Stomach (tissue), 9 donors: ENCODE results near the gene TUBA1B. TPM values are rescaled to one million over a fixed set of nuclear protein-coding genes. Genes with fewer than 3 reads are reported as not detected.

Experiments
- DNase-seq, 2 donors: peaks; one replicate each; pipeline versions ENCODE4 v3.0.0 to v3.0.0-alpha.2; 2013 to 2019
- H3K27ac ChIP-seq, 5 donors: fragments of 200-600 bp in 4 of 5; sonication (generic) in 4 of 5; one replicate each; pipeline ENCODE4 v1.5.1; 2013 to 2019; ENCODE audit warnings: mild to moderate bottlenecking in 1 of 5, moderate library complexity in 1 of 5
- H3K27me3 ChIP-seq, 3 donors: fragments of 200-600 bp; sonication (generic); one replicate each; pipeline ENCODE4 v1.5.1; 2017 to 2019; ENCODE audit warnings: mixed run types in 1 of 3
- H3K36me3 ChIP-seq, 4 donors: fragments of 200-600 bp; sonication (generic); 1 replicate in 3 of 4; 2 replicates in 1 of 4; pipeline ENCODE4 v1.5.1; 2016 to 2019
- H3K4me1 ChIP-seq, 4 donors: fragments of 200-600 bp; sonication (generic); one replicate each; pipeline ENCODE4 v1.5.1; 2016 to 2019
- H3K4me3 ChIP-seq, 4 donors: fragments of 200-600 bp; sonication (generic) in 3 of 4; one replicate each; pipeline ENCODE4 v1.5.1; 2016 to 2019; ENCODE audit warnings: mild to moderate bottlenecking in 1 of 4
- H3K9me3 ChIP-seq, 4 donors: fragments of 200-600 bp; sonication (generic); one replicate each; pipeline ENCODE4 v1.5.1; 2016 to 2019
- CTCF ChIP-seq, 7 experiments: fragments of 450-650 bp in 4 of 7; fragments of 200-600 bp in 3 of 7; sonication (generic) in 3 of 7; IDR thresholded peaks; one replicate each; pipeline ENCODE4 v1.5.1; 2016 to 2019; ENCODE audit warnings: antibody characterized with exemption in 7 of 7, control low read depth in 2 of 7, mild to moderate bottlenecking in 1 of 7
- EP300 ChIP-seq: sonication (generic); formaldehyde crosslinking; IDR thresholded peaks from one replicate; pipeline ENCODE4 v1.6.1; 2017; ENCODE audit warnings: antibody characterized with exemption
- POLR2A ChIP-seq, 4 donors: fragments of 450-650 bp; IDR thresholded peaks; one replicate each; pipeline ENCODE4 v1.6.1; 2016; ENCODE audit warnings: antibody characterized with exemption in 4 of 4, control low read depth in 2 of 4, mild to moderate bottlenecking in 1 of 4, moderate library complexity in 1 of 4
- POLR2AphosphoS5 ChIP-seq, 3 donors: sonication (generic); formaldehyde crosslinking; IDR thresholded peaks; one replicate each; pipeline ENCODE4 v1.6.1; 2016; ENCODE audit warnings: antibody characterized with exemption in 3 of 3
- WGBS, 5 donors: extraction: QIAGEN DNeasy Blood & Tissue Kit in 3 of 5; methylation state at CpG; one replicate each; pipeline versions ENCODE4 v1.1.5 to v1.1.7; 2013 to 2018; 5-methylcytosine and 5-hydroxymethylcytosine counted together
- intact Hi-C: fragments of 100-400 bp; cut with DNase I; formaldehyde crosslinking; loops from one replicate; pipeline ENCODE4 v1.15.1; 2023; ENCODE audit warnings: low total_unique reads
- polyA plus RNA-seq, 3 donors: library from polyadenylated mRNA; stranded (reverse); fragments of 200-250 nt; gene quantifications; one replicate each; pipeline ENCODE4 v1.2.3, GENCODE V29; 2013
- small RNA-seq, 4 donors: library from RNA; depleted of rRNA; stranded (forward); fragments of <200 nt; gene quantifications; one replicate each; pipeline ENCODE3, GENCODE V24; 2016
- total RNA-seq, 5 donors: library from RNA; depleted of rRNA; stranded (reverse); fragments of >200 nt; gene quantifications; one replicate each; pipeline versions ENCODE4 v1.1.0 to v1.2.3, GENCODE V29; 2014 to 2016
- donor health status: healthy with polysubstance abuse.
- donor health status: Bipolar disorder and iron deficiency.
- donor health status: healthy.

TUBA1B gene
- total and polyA plus RNA-seq, 8 donors, result 205 to 710 (median 390) TPM

- no peaks in the 10 kb centered on the region for H3K36me3 ChIP-seq
- intact Hi-C loops, result no loop called here
- DNase-seq, result no peak
- no peak overlapping the region for H3K4me3 ChIP-seq
- H3K27ac ChIP-seq, result no peak overlapping the region
- no peaks in the 10 kb centered on the region for H3K4me1 ChIP-seq
- TF ChIP-seq CTCF (IDR thresholded peaks at IDR 0.05), result no peak
- TF ChIP-seq POLR2AphosphoS5 (IDR thresholded peaks at IDR 0.05), result no peak
- TF ChIP-seq EP300, result no peak
- no peak for TF ChIP-seq POLR2A (IDR thresholded peaks at IDR 0.05)
- no peaks in the 10 kb centered on the region for H3K27me3 ChIP-seq
- WGBS, 5 donors, result 47 to 76% (median 64%) methylated on average over 1 of the region's 1 CpG
- H3K9me3 ChIP-seq, result no peaks in the 10 kb centered on the region
Observed at GRCh38 chr12:49079793-49080192, 51.4 kb downstream of the TUBA1B start.

Small RNA genes within 50 kb of the gene (small RNA-seq; reads per million reads assigned to genes)
- 0 reads per million in 4 donors for gene RF00019

Other genes with a start within 250 kb of the TUBA1B start
- 10 to 100 TPM in 3 of 5 donors, 1 to 10 TPM in 2; 7.6 to 53.6 (median 16.0) TPM for gene FKBP11, start 205.9 kb downstream of the TUBA1B start, total RNA-seq
- 10 to 100 TPM; 32.7 to 63.6 (median 47.7) TPM for gene FKBP11, start 205.9 kb downstream of the TUBA1B start, polyA plus RNA-seq
- 10 to 100 TPM; 35.0 to 54.5 (median 42.4) TPM for gene ARF3, start 173.9 kb downstream of the TUBA1B start, total RNA-seq
- gene ARF3, start 173.9 kb downstream of the TUBA1B start, polyA plus RNA-seq, result 10 to 100 TPM; 34.7 to 56.5 (median 42.6) TPM
- 10 to 100 TPM in 1 of 5 donors, 1 to 10 TPM in 1, not detected in 3; 3.1 to 21.7 TPM for gene WNT10B, start 159.7 kb downstream of the TUBA1B start, total RNA-seq
- gene WNT10B, start 159.7 kb downstream of the TUBA1B start, polyA plus RNA-seq, result under 1 TPM in 1 of 3 donors, not detected in 2; 0.68 TPM
- gene WNT1, start 153.1 kb downstream of the TUBA1B start, total RNA-seq, result not detected
- not detected for gene WNT1, start 153.1 kb downstream of the TUBA1B start, polyA plus RNA-seq
- gene DDN, start 132.0 kb downstream of the TUBA1B start, total RNA-seq, result under 1 TPM in 1 of 5 donors, not detected in 4; 0.18 TPM
- under 1 TPM; 0.08 to 0.31 (median 0.19) TPM for gene DDN, start 132.0 kb downstream of the TUBA1B start, polyA plus RNA-seq
- 10 to 100 TPM in 4 of 5 donors, 1 to 10 TPM in 1; 5.8 to 68.7 (median 36.9) TPM for gene PRKAG1, start 112.6 kb downstream of the TUBA1B start, total RNA-seq
- gene PRKAG1, start 112.6 kb downstream of the TUBA1B start, polyA plus RNA-seq, result 10 to 100 TPM; 42.6 to 61.7 (median 48.7) TPM
- gene KMT2D, start 70.6 kb downstream of the TUBA1B start, total RNA-seq, result 100 to 1,000 TPM in 3 of 5 donors, 10 to 100 TPM in 2; 65.4 to 220 (median 110) TPM
- 10 to 100 TPM in 1 of 3 donors, 1 to 10 TPM in 2; 3.2 to 17.2 (median 7.4) TPM for gene KMT2D, start 70.6 kb downstream of the TUBA1B start, polyA plus RNA-seq
- gene RHEBL1, start 61.4 kb downstream of the TUBA1B start, total RNA-seq, result not detected
- gene RHEBL1, start 61.4 kb downstream of the TUBA1B start, polyA plus RNA-seq, result 1 to 10 TPM in 1 of 3 donors, under 1 TPM in 1, not detected in 1; 0.75 to 1.0 TPM
- 1 to 10 TPM in 1 of 5 donors, under 1 TPM in 2, not detected in 2; 0.29 to 1.1 (median 0.58) TPM for gene DHH, start 36.6 kb downstream of the TUBA1B start, total RNA-seq
- gene DHH, start 36.6 kb downstream of the TUBA1B start, polyA plus RNA-seq, result under 1 TPM; 0.10 to 0.15 (median 0.12) TPM
- 10 to 100 TPM; 11.2 to 61.4 (median 54.9) TPM for gene LMBR1L, start 20.5 kb downstream of the TUBA1B start, total RNA-seq
- 10 to 100 TPM in 1 of 3 donors, 1 to 10 TPM in 2; 6.8 to 40.4 (median 7.8) TPM for gene LMBR1L, start 20.5 kb downstream of the TUBA1B start, polyA plus RNA-seq
- gene TUBA1A, start 57.7 kb upstream of the TUBA1B start, total RNA-seq, result 100 to 1,000 TPM in 4 of 5 donors, 10 to 100 TPM in 1; 82.2 to 279 (median 156) TPM
- gene TUBA1A, start 57.7 kb upstream of the TUBA1B start, polyA plus RNA-seq, result 100 to 1,000 TPM in 1 of 3 donors, 10 to 100 TPM in 2; 64.5 to 104 (median 89.7) TPM
- gene TUBA1C, start 133.7 kb upstream of the TUBA1B start, total RNA-seq, result 100 to 1,000 TPM in 3 of 5 donors, 10 to 100 TPM in 2; 63.7 to 193 (median 107) TPM
- 100 to 1,000 TPM; 215 to 403 (median 328) TPM for gene TUBA1C, start 133.7 kb upstream of the TUBA1B start, polyA plus RNA-seq
- gene PRPH, start 163.8 kb upstream of the TUBA1B start, total RNA-seq, result 10 to 100 TPM in 2 of 5 donors, under 1 TPM in 1, not detected in 2; 0.45 to 14.5 (median 11.9) TPM
- 1 to 10 TPM in 1 of 3 donors, under 1 TPM in 1, not detected in 1; 0.50 to 9.0 TPM for gene PRPH, start 163.8 kb upstream of the TUBA1B start, polyA plus RNA-seq
- gene TROAP, start 191.9 kb upstream of the TUBA1B start, total RNA-seq, result 10 to 100 TPM in 2 of 5 donors, 1 to 10 TPM in 3; 1.4 to 54.2 (median 8.5) TPM
- 10 to 100 TPM in 1 of 3 donors, 1 to 10 TPM in 2; 3.2 to 15.7 (median 8.9) TPM for gene TROAP, start 191.9 kb upstream of the TUBA1B start, polyA plus RNA-seq
- gene C1QL4, start 205.8 kb upstream of the TUBA1B start, total RNA-seq, result not detected
- gene C1QL4, start 205.8 kb upstream of the TUBA1B start, polyA plus RNA-seq, result not detected
- gene DNAJC22, start 215.5 kb upstream of the TUBA1B start, total RNA-seq, result 10 to 100 TPM in 2 of 5 donors, 1 to 10 TPM in 2, not detected in 1; 3.1 to 54.7 (median 13.9) TPM
- 1 to 10 TPM; 1.5 to 1.6 (median 1.5) TPM for gene DNAJC22, start 215.5 kb upstream of the TUBA1B start, polyA plus RNA-seq
- 100 to 1,000 TPM in 1 of 5 donors, 10 to 100 TPM in 4; 14.8 to 194 (median 24.8) TPM for gene SPATS2, start 236.1 kb upstream of the TUBA1B start, total RNA-seq
- gene SPATS2, start 236.1 kb upstream of the TUBA1B start, polyA plus RNA-seq, result 10 to 100 TPM in 2 of 3 donors, 1 to 10 TPM in 1; 8.0 to 15.9 (median 14.4) TPM